Amniotic epithelial cell (primary cell): ENCODE measurements around the gene CTAG2.
"Not testable (repeated sequence)": the region's sequence is repeated elsewhere in the genome, so short reads cannot be mapped to it uniquely, and the experiment has no call there.

Experiments
- DNase-seq: peaks from one replicate; pipeline ENCODE4 v3.0.0-alpha.2; 2010; ENCODE audit warnings: low read depth

The CTAG2 gene

DNA sequence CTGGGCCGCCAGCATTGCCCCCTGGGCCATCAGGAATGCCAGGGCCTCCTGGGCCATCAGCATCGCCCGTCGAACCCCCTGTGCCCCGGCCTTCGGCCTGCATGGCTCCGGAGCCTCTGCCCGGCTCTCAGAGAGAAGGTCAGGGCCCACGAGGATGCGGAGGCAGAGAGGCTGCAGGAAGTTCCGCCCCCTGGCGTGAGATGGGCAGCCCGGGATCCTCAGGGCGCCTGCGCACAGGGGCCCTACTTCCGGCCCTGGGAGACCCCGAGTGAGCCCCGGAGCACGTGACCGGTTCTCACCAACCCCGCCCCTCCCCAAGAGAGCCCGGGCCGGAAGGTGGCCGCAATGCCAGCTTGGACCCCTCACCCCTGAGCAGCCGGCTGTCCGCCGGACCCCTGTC lies at the start of gene CTAG2:
Gene CTAG2, minus strand, starts transcription at position 167 of the 400 bp plus-strand sequence. Its CDS starts 64 bp downstream, at position 103.
- not testable (repeated sequence) for DNase-seq

DNA sequence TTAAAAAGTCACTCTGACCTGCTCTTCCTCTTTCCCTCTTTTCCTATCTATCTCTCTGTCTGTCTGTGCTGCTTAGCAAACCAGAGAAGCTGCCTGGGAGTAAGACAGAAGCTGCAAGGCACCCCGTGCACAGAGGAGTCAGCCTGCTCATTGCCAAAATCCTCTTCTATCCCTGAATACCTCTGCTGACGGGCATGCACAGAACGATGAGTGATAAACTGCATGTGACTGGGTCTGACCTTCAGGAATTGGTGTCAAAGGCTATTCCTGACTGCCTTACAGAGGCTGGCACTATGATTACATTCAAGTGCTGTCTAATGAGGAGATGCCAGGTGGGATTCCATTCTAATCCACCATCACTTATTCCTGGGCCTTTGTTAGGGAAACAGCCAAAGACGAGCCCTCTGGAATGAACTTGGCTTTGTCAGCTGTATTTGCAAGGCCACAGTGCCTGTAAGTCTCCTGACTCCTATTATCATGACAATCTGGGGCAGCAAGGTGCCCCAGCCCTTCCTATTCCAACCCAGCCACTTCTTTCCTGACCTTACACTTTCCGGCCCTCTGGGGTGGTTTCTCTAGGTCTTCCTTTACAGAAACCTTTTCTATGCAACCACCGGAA lies 45.4 kb upstream of the CTAG2 start:
- no peak for DNase-seq

GRCh38 chrX:154696676-154697045 lies 43.3 kb upstream of the CTAG2 start:
- peak; percentile 58 for DNase-seq

- peak; percentile 81 for DNase-seq
Observed at GRCh38 chrX:154695911-154696675, 42.7 kb upstream of the CTAG2 start.

GRCh38 chrX:154693394-154693793 lies 40.0 kb upstream of the CTAG2 start:
- DNase-seq, result no peak

GRCh38 chrX:154690438-154690837 lies 37.1 kb upstream of the CTAG2 start:
- not testable (repeated sequence) for DNase-seq

- not testable (repeated sequence) for DNase-seq
Observed at GRCh38 chrX:154672084-154672483, 18.7 kb upstream of the CTAG2 start.

- not testable (repeated sequence) for DNase-seq
Observed at GRCh38 chrX:154670848-154671247, 17.5 kb upstream of the CTAG2 start.

GRCh38 chrX:154661899-154662298 lies 8.5 kb upstream of the CTAG2 start:
- no peak for DNase-seq

DNA sequence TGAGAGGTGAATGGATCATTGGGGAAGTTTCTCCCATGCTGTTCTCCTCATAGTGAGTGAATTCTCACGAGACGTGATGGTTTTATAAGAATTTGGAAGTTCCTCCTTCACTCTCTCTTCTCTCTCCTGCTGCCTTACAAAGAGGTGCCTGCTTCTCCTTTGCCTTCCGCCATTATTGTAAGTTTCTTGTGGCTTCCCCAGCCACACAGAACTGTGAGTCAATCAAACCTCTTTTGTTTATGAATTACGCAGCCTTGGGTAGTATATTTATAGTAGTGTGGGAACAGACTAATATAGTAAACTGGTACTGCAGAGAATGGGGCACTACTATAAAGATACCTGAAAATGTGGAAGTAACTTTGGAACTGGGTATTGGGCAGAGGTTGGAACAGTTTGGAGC lies 7.8 kb upstream of the CTAG2 start:
- no peak for DNase-seq

DNA sequence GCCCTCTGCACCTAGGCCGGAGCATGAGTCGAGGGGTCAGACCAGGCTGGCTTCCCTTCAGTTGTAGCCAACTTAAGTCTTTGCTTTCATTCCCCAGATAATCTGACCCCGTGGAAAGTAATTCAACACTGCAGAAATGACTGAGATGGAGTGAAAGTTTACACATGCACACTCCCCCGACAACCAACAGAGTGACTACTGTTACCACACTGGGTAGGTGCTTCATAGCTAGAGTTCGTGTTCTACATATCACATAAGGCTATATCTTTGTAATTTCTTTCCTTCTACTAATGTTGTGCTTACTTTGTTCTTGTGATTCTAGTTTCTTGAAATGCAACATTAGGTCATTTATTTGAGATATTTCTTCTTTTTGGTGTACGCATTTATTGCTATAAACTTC lies 7.2 kb upstream of the CTAG2 start:
- peak; percentile 10 for DNase-seq

DNA sequence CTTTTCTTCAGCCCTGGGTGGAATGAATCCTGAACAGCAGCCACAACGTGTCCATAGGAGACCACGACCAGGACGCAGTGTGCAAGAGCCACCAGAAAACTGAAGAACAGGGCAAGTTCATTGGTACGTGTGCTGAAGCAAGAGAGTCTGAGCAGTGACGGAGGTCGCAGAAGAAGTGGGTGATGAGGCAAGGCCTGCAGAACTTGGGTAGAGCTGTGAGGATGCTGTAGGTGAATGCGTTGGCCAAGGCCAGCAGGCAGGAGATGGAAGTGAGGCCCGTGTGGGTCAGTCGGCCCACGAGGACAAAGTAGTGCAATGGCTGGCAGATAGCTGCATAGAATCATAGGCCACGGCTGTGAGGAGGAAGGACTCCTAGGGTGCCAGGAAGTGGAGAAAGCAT lies 5.6 kb upstream of the CTAG2 start:
- DNase-seq, result no peak

DNA sequence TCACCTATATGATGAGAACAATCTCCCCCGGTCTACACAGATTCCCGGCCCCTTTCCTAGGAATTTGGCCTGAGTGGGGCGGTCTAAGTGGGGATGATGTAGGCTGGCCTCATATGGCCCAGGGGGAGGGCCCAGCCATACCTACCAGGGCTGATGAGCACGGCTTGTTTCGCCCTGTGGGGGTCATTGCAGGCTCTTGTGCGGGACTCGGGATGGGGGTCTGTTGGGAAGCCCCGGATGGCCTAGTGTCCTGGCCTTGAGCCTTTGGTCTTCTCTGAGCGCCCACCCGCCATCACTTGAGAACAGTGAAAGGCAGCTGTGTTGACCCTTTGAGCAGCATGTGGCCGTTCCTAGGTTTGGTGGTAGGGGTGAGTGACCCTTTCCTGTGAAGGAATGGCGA lies 4.8 kb upstream of the CTAG2 start:
- DNase-seq, result no peak

GRCh38 chrX:154657226-154657805 lies 3.9 kb upstream of the CTAG2 start:
- no peak for DNase-seq

- no peak for DNase-seq
Observed at GRCh38 chrX:154655786-154656185, 2.4 kb upstream of the CTAG2 start.

- DNase-seq, result no peak
Observed at GRCh38 chrX:154655346-154655745, 2.0 kb upstream of the CTAG2 start.

DNA sequence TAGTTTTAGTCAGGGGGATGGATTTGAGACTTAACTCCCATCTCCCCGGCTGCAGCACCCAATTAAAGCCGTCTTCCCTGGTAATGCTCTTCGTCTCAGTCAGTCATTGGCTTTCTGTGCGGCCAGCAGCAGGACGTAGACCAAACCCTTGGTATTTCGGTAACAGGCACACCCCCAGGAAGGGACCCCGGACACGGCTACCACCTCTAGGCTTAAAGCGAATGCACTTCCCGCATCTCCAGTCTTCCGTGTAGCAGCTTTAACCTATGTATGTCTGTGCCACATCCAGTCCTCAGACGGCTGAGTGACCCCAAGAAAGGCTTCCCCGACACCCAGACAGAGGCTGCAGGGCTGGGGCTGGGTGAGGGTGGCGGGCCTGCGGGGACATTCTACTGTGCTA lies 1.5 kb upstream of the CTAG2 start:
- DNase-seq, result no peak

DNA sequence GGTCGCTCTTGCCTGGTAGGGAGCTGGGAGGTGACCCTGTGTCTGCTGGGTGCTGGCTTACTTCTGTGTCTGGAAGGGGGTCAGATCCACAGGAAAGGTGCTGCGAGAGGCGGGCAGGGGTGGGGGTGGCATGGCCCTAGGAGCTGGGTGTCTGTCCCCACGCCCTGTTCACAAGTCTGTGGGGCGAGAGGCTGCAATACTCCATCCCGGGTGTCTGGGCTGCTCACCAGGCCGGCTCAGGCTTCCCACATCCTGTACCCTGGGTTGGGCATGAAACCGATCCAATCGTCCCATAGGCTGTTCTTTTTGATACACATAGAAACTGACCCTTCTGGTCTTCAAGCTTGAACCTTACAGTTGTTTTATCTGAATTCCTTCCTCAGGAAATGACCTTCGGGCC lies 993 bp upstream of the CTAG2 start:
- DNase-seq, result no peak

- DNase-seq, result no peak
Observed at GRCh38 chrX:154653048-154653401, 354 bp downstream of the CTAG2 start.

DNA sequence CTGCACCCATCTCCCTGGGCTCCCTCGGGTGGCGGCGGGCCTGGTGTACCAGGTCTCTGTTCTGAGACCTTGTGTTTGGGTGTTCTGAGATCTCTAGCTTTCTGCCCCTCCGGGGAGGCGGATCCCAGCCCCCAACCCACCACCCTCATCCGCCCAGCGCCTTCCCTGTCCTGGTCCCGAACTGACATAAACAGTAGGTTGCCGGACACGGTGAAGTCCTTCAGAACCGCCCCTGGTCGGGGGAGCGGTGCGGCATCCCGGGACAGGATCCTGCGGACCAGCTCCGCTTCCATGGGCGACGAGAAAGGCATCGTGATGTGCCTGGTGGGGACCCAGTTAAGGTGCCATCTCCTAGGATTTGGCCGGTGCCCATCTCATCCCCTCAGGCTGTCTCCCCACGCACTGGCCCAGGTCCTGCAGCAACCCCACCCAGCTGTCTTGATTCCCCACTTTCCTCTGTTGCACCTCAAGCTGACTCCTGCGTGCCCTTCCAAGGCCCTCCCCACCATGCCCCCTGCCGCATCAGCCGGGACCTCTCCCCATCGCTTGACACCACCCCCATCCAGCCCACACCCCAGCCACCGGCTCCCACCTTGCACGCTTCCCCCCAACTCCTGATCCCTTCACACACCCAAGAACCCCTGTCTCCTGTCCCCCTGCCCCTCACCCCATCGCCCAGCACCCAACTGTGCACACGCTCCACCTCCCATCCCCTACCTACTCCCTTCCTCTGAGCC lies 900 bp downstream of the CTAG2 start:
- no peak for DNase-seq

GRCh38 chrX:154650221-154650510 lies 3.2 kb downstream of the CTAG2 start:
- no peak for DNase-seq

GRCh38 chrX:154649503-154650220 lies 3.7 kb downstream of the CTAG2 start:
- DNase-seq, result no peak
